Parathyroid adenoma (tissue), 2 donors: Measurements from ENCODE around the gene KIRREL3.

ENCODE experiments used
- H2AFZ ChIP-seq: fragments of 300-600 bp; sonication (generic); one replicate; pipeline ENCODE4 v1.7.0; 2017; ENCODE audit warnings: antibody characterized with exemption, mild to moderate bottlenecking
- H3K27ac ChIP-seq: fragments of 300-600 bp; sonication (generic); one replicate; pipeline ENCODE4 v1.7.0; 2017
- H3K27me3 ChIP-seq: fragments of 300-600 bp; sonication (generic); one replicate; pipeline ENCODE4 v1.7.0; 2017; ENCODE audit warnings: low read length; ENCODE audit not compliant: control insufficient read depth, insufficient read depth
- H3K36me3 ChIP-seq: fragments of 300-600 bp; sonication (generic); one replicate; pipeline ENCODE4 v1.7.0; 2017; ENCODE audit warnings: low read length; ENCODE audit not compliant: control insufficient read depth, insufficient read depth
- H3K4me1 ChIP-seq: fragments of 300-600 bp; sonication (generic); one replicate; pipeline ENCODE4 v1.7.0; 2017; ENCODE audit warnings: control low read depth
- H3K4me2 ChIP-seq: fragments of 300-600 bp; sonication (generic); one replicate; pipeline ENCODE4 v1.7.0; 2017; ENCODE audit warnings: low read length
- H3K4me3 ChIP-seq: fragments of 300-600 bp; sonication (generic); one replicate; pipeline ENCODE4 v1.7.0; 2017; ENCODE audit warnings: low read depth, low read length
- H3K79me2 ChIP-seq: fragments of 300-600 bp; sonication (generic); one replicate; pipeline ENCODE4 v1.7.0; 2017; ENCODE audit warnings: control low read depth
- H3K9ac ChIP-seq: fragments of 300-600 bp; sonication (generic); one replicate; pipeline ENCODE4 v1.7.0; 2017; ENCODE audit warnings: mild to moderate bottlenecking
- H3K9me3 ChIP-seq: fragments of 300-600 bp; sonication (generic); one replicate; pipeline ENCODE4 v1.7.0; 2017; ENCODE audit warnings: low read length; ENCODE audit not compliant: control insufficient read depth
- TF ChIP-seq, protein P1 (sequence below): fragments of 300-600 bp; sonication (generic); IDR thresholded peaks from one replicate; pipeline ENCODE4 v1.7.0; 2017; ENCODE audit warnings: antibody characterized with exemption, mild to moderate bottlenecking
- donor health status: primary hyperparathyroidism.

KIRREL3 gene

DNA sequence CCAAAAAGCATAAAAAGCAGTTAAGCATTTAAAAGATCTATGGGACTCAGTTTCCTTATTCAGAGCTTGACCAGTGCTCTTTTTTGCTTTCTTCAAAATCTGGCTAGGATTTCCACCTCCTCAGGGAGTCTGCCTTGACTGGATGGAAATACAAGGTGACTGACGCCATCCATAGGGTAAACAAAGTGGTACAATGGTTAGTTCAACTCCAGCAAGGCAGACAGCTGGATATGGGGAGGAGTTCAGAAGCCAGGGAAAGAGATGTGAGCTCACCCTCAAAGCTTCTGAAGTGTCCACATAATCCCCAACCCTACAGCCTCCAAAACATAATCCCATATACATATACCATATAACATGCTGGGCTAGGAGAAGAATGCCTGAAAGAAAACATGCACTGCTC is 52.0 kb downstream of the KIRREL3 start:
- no peak overlapping the region for H3K27ac ChIP-seq

GRCh38 chr11:126945319-126945718 is 55.3 kb downstream of the KIRREL3 start:
- Histone ChIP-seq H3K4me1 (no peaks in the 10 kb centered on the region), H3K4me2 (no peak overlapping the region), H3K4me3 (no peak overlapping the region), H2AFZ (no peak overlapping the region), H3K9me3 (no peaks in the 10 kb centered on the region), H3K9ac (no peak overlapping the region), H3K36me3 (no peaks in the 10 kb centered on the region), H3K27ac (no peak overlapping the region), H3K27me3 (no peaks in the 10 kb centered on the region), H3K79me2 (no peaks in the 10 kb centered on the region)
- TF ChIP-seq, protein P1, sequence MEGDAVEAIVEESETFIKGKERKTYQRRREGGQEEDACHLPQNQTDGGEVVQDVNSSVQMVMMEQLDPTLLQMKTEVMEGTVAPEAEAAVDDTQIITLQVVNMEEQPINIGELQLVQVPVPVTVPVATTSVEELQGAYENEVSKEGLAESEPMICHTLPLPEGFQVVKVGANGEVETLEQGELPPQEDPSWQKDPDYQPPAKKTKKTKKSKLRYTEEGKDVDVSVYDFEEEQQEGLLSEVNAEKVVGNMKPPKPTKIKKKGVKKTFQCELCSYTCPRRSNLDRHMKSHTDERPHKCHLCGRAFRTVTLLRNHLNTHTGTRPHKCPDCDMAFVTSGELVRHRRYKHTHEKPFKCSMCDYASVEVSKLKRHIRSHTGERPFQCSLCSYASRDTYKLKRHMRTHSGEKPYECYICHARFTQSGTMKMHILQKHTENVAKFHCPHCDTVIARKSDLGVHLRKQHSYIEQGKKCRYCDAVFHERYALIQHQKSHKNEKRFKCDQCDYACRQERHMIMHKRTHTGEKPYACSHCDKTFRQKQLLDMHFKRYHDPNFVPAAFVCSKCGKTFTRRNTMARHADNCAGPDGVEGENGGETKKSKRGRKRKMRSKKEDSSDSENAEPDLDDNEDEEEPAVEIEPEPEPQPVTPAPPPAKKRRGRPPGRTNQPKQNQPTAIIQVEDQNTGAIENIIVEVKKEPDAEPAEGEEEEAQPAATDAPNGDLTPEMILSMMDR = no peak

More for the DNA sequence above, 52.0 kb downstream of the KIRREL3 start:
- H3K4me3 ChIP-seq = no peak overlapping the region
- no peaks in the 10 kb centered on the region for H3K36me3 ChIP-seq
- H3K4me1 ChIP-seq = no peaks in the 10 kb centered on the region
- TF ChIP-seq, protein P1 = no peak
- H3K4me2 ChIP-seq = no peak overlapping the region
- no peaks in the 10 kb centered on the region for H3K9me3 ChIP-seq
- H3K9ac ChIP-seq = no peak overlapping the region
- H3K27me3 ChIP-seq = no peaks in the 10 kb centered on the region
- no peak overlapping the region for H2AFZ ChIP-seq
- no peaks in the 10 kb centered on the region for H3K79me2 ChIP-seq

DNA sequence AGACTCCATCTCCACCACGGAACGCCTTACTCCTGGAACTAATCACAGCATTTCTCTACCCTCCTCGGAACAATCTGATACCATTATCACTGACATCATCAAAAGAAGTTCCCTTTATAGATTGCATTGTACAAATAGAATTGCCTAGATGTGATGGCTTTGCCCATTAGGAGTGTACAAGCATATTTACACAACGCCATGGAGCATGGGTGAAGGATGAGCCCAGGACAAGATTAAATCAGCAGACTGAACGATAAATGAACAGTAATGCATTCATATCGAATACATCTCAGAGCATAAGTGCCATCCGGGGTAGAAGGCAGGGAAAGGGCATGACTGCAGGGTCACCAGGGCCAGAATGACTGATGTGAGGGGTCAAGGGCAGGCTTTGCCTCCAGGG is 57.3 kb downstream of the KIRREL3 start:
- Histone ChIP-seq H3K4me2 (no peak overlapping the region), H3K27me3 (no peaks in the 10 kb centered on the region), H3K79me2 (no peaks in the 10 kb centered on the region), H3K27ac (no peak overlapping the region), H3K36me3 (no peaks in the 10 kb centered on the region), H3K9ac (no peak overlapping the region), H2AFZ (no peak overlapping the region), H3K4me1 (no peaks in the 10 kb centered on the region), H3K4me3 (no peak overlapping the region), H3K9me3 (no peaks in the 10 kb centered on the region)
- TF ChIP-seq, protein P1 = no peak

DNA sequence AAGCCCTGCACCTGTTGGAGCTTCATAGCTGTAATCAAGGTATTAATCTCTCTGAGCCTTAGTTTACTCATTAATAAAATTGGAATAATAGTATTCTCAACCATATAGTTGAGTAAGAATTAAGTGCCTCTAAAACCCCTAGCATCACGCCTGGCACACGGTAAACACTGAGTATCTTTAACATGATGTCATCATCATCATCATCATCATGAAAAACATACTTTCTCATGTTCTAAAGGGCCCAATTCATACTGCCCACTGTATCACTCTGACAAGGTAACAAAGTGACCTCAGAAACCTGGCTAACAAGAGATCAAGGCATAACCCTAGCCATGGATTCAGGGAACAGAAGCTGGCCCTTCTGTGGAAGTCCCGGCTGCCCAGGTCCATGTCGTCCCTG is 58.4 kb downstream of the KIRREL3 start:
- no peaks in the 10 kb centered on the region for H3K27me3 ChIP-seq
- H3K9me3 ChIP-seq = no peaks in the 10 kb centered on the region
- no peaks in the 10 kb centered on the region for H3K36me3 ChIP-seq
- H3K4me2 ChIP-seq = no peak overlapping the region
- TF ChIP-seq, protein P1 = no peak
- no peak overlapping the region for H3K27ac ChIP-seq
- no peaks in the 10 kb centered on the region for H3K4me1 ChIP-seq
- H3K9ac ChIP-seq = no peak overlapping the region
- H3K79me2 ChIP-seq = no peaks in the 10 kb centered on the region
- H3K4me3 ChIP-seq = no peak overlapping the region
- no peak overlapping the region for H2AFZ ChIP-seq

DNA sequence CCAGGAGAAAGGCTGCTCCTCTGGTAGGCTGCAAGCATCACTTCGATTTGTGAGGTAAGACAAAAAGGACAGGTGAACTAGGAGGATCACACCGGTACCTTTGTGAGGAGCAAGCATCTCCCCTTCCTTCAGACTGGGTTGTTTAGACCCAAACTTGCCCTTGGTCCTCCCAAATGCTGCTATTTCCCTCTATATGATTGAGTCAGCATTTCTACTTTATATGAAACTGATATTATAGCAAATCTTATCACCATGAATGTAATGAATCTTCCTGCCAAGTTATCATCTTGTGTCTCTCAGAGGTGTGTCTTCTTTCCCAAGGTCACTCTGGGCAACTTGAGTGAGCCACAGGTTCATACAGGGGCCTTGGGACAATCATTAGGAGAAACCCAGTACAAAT is 61.0 kb downstream of the KIRREL3 start:
- H3K36me3 ChIP-seq = no peaks in the 10 kb centered on the region
- TF ChIP-seq, protein P1 = no peak
- no peak overlapping the region for H3K4me3 ChIP-seq
- H3K4me2 ChIP-seq = no peak overlapping the region
- H3K4me1 ChIP-seq = no peaks in the 10 kb centered on the region
- no peak overlapping the region for H3K27ac ChIP-seq
- H3K9ac ChIP-seq = no peak overlapping the region
- H3K79me2 ChIP-seq = no peaks in the 10 kb centered on the region
- H3K27me3 ChIP-seq = no peaks in the 10 kb centered on the region
- no peak overlapping the region for H2AFZ ChIP-seq
- no peaks in the 10 kb centered on the region for H3K9me3 ChIP-seq
